Measurements from ENCODE around the gene HNF1B.

The HNF1B gene

GRCh38 chr17:37643118-37643766 is 101.6 kb downstream of the HNF1B start, which contains the start of gene DDX52:
DDX52 (minus strand) TSS chr17:37643446; CDS start chr17:37643420, 26 bp downstream.
- no peaks in the 10 kb centered on the region for H3K9me3 ChIP-seq (ENCODE audit: low read depth, low read length)
- H3K36me3 ChIP-seq (ENCODE audit: insufficient read depth, low read length) = peaks cover 29% of the 10 kb centered on the region
- peak; percentile 94 for TF ChIP-seq POLR2AphosphoS5 (IDR thresholded peaks at IDR 0.05; ENCODE audit: borderline replicate concordance, low read depth, low read length)
- TF ChIP-seq EZH2 (IDR thresholded peaks at IDR 0.05) = no peak
- peak within 1 kb of the TSS; percentile 95 for H3K9ac ChIP-seq (ENCODE audit: insufficient read length)
- peak within 1 kb of the TSS; percentile 49; the same call in 1 of the 2 replicates for H3K27ac ChIP-seq
- peak within 1 kb of the TSS; percentile 93 for H3K4me3 ChIP-seq
- peak; percentile 39 for DNase-seq (ENCODE audit: low read depth, low spot score)

GRCh38 chr17:37642681-37643080 is 102.2 kb downstream of the HNF1B start:
- Histone ChIP-seq H3K9ac (ENCODE audit: insufficient read length) (peak overlapping the region; percentile 95), H3K36me3 (ENCODE audit: insufficient read depth, low read length) (peaks cover 35% of the 10 kb centered on the region), H3K27ac (peak overlapping the region; percentile 49; the same call in 1 of the 2 replicates), H3K4me3 (peak overlapping the region; percentile 93), H3K9me3 (ENCODE audit: low read depth, low read length) (no peaks in the 10 kb centered on the region)
- DNase-seq (ENCODE audit: low read depth, low spot score) = no peak
- no peak for TF ChIP-seq EZH2 (IDR thresholded peaks at IDR 0.05)

GRCh38 chr17:37640015-37640414 is 104.8 kb downstream of the HNF1B start:
- no peak overlapping the region for H3K9ac ChIP-seq (ENCODE audit: insufficient read length)

GRCh38 chr17:37637956-37638355 is 106.9 kb downstream of the HNF1B start:
- Histone ChIP-seq H3K9ac (ENCODE audit: insufficient read length) (no peak overlapping the region), H3K9me3 (ENCODE audit: low read depth, low read length) (no peaks in the 10 kb centered on the region), H3K36me3 (ENCODE audit: insufficient read depth, low read length) (peaks cover 61% of the 10 kb centered on the region), H3K4me3 (no peak overlapping the region), H3K27ac (no peak overlapping the region)
- no peak for TF ChIP-seq POLR2AphosphoS5 (IDR thresholded peaks at IDR 0.05; ENCODE audit: borderline replicate concordance, low read depth, low read length)
- no peak for TF ChIP-seq EZH2 (IDR thresholded peaks at IDR 0.05)
- no peak for TF ChIP-seq FOXP2 (optimal IDR thresholded peaks at IDR 0.05; ENCODE audit: control extremely low read depth, extremely low read length, insufficient read depth)
- no peak for DNase-seq (ENCODE audit: low read depth, low spot score)

More at GRCh38 chr17:37640015-37640414, 104.8 kb downstream of the HNF1B start:
- no peak for DNase-seq (ENCODE audit: low read depth, low spot score)
- peaks cover 61% of the 10 kb centered on the region for H3K36me3 ChIP-seq (ENCODE audit: insufficient read depth, low read length)
- H3K9me3 ChIP-seq (ENCODE audit: low read depth, low read length) = no peaks in the 10 kb centered on the region
- H3K27ac ChIP-seq = no peak overlapping the region
- no peak overlapping the region for H3K4me3 ChIP-seq
- TF ChIP-seq EZH2 (IDR thresholded peaks at IDR 0.05) = no peak
- TF ChIP-seq POLR2AphosphoS5 (IDR thresholded peaks at IDR 0.05; ENCODE audit: borderline replicate concordance, low read depth, low read length) = no peak
- no peak for TF ChIP-seq FOXP2 (optimal IDR thresholded peaks at IDR 0.05; ENCODE audit: control extremely low read depth, extremely low read length, insufficient read depth)
